ENCODE results near the gene CRIP2.

GRCh38 chr14:105445901-105446845 is 28.4 kb upstream of the CRIP2 start:
- TF ChIP-seq EGR1 (IDR thresholded peaks at IDR 0.05) (no peak), YY1 (IDR thresholded peaks at IDR 0.05; ENCODE audit: low read depth) (no peak)

Data from Ishikawa (cell line).